Heart right ventricle (tissue), 16 donors: ENCODE data around the gene RBM17. TPM values are rescaled to one million over a fixed set of nuclear protein-coding genes. Genes with fewer than 3 reads are reported as not detected.
"Not testable (repeated sequence)": the region's sequence is repeated elsewhere in the genome, so short reads cannot be mapped to it uniquely, and the experiment has no call there.

Source experiments
- ATAC-seq, 8 donors: fragments of 200-7000 bp; cut with Tn5 transposase; one replicate each; pipeline ENCODE4 v1.9.1; 2020; ENCODE audit warnings: mild to moderate bottlenecking in 8 of 8, moderate library complexity in 8 of 8, moderate number of reproducible peaks in 1 of 8
- DNase-seq, 2 donors: peaks; one replicate each; pipeline ENCODE4 v3.0.0-alpha.2; 2020
- H3K27ac ChIP-seq, 10 donors: fragments of 200-600 bp; sonication (generic) in 2 of 10; one replicate each; pipeline versions ENCODE4 v1.5.0 to v1.8.0; 2020 to 2022; ENCODE audit warnings: mild to moderate bottlenecking in 3 of 10
- H3K27me3 ChIP-seq, 7 donors: fragments of 200-600 bp; one replicate each; pipeline ENCODE4 v1.8.0; 2021 to 2022; ENCODE audit warnings: mild to moderate bottlenecking in 2 of 7
- H3K36me3 ChIP-seq, 9 donors: fragments of 200-600 bp; sonication (generic) in 1 of 9; one replicate each; pipeline versions ENCODE4 v1.5.0 to v1.8.0; 2020 to 2022; ENCODE audit warnings: mild to moderate bottlenecking in 2 of 9
- H3K4me1 ChIP-seq, 9 donors: fragments of 200-600 bp; sonication (generic) in 1 of 9; one replicate each; pipeline versions ENCODE4 v1.5.0 to v1.8.0; 2020 to 2022; ENCODE audit warnings: mild to moderate bottlenecking in 4 of 9
- H3K4me3 ChIP-seq, 10 donors: fragments of 200-600 bp; sonication (generic) in 2 of 10; one replicate each; pipeline versions ENCODE4 v1.5.0 to v1.8.0; 2020 to 2022; ENCODE audit warnings: mild to moderate bottlenecking in 7 of 10, moderate library complexity in 2 of 10
- H3K9me3 ChIP-seq, 11 donors: fragments of 200-600 bp in 10 of 11; sonication (generic) in 2 of 11; one replicate each; pipeline versions ENCODE4 v1.5.0 to v1.8.0; 2013 to 2022; ENCODE audit warnings: mild to moderate bottlenecking in 2 of 11, control low read depth in 1 of 11, moderate library complexity in 1 of 11
- WGBS, 2 donors: extraction: QIAGEN DNeasy Blood & Tissue Kit; methylation state at CpG; one replicate each; pipeline ENCODE4 v1.1.7; 2013; ENCODE audit warnings: inconsistent platforms in 1 of 2; 5-methylcytosine and 5-hydroxymethylcytosine counted together
- intact Hi-C, 10 donors: fragments of 100-400 bp; cut with DNase I; formaldehyde crosslinking; loops; one replicate each; pipeline versions ENCODE4 v1.11.1 to v1.14.2; 2022
- microRNA-seq, 2 donors: library from miRNA; unstranded; fragments of <30 nt; microRNA quantifications; one replicate each; pipeline ENCODE4 v1.2.0, GENCODE V29; 2021
- polyA plus RNA-seq, 2 donors: library from polyadenylated mRNA; stranded (reverse); fragments of 200-250 nt; gene quantifications; one replicate each; pipeline ENCODE4 v1.2.3, GENCODE V29; 2013
- total RNA-seq, 10 donors: library from RNA; stranded (reverse); fragmentation: NEBNext Ultra II Directional in 3 of 10; extraction: Animal tissue kit (Norgen Biotek cat#: 25700) in 3 of 10; gene quantifications; one replicate each; pipeline versions ENCODE4 v1.2.1 to v1.2.4, GENCODE V29; 2021 to 2023
- TF ChIP-seq, protein P1 (sequence below), 9 donors: fragments of 200-600 bp; sonication (generic) in 2 of 9; IDR thresholded peaks; one replicate each; pipeline versions ENCODE4 v1.5.0 to v1.8.0; 2021 to 2022; ENCODE audit warnings: antibody characterized with exemption in 9 of 9, mild to moderate bottlenecking in 5 of 9, moderate library complexity in 1 of 9
- donor health status: Arrhythmogenic right ventricular cardiomyopathy.
- donor health status: ischemic (EF 13 %, LVEDD 7.1; RV severe dilation, severe dysfunction).
- donor health status: healthy with polysubstance abuse.
- donor health status: DM: no; HTN: yes; CAD: no.
- donor health status: DM: no; HTN: no; CAD: no.
- donor health status: ischemic (EF 25% LVEDD 6.9; RV normal size, moderate dysfunction).
- donor health status: ischemic (EF 25% LVEDD 5.7; RV mildly dilated, moderate dysfunction).
- donor health status: healthy.
- donor health status: DM: yes; HTN: yes; CAD: no.
- donor health status: Ischemic cardiomyopathy.
- donor health status: ischemic (EF 35%, LVEDD 5.7; RV mildly dilated, moderate dysfunction).
- donor health status: nonischemic (EF 11% LVEDD 7.7; RV severe dilation, severe dysfunction).
- donor health status: DM: yes; HTN: yes; CAD: no.
- donor health status: PGD.
- donor health status: ischemic (EF 29% LVEDD 5.4; RV normal size, mild dysfunction).
- donor health status: nonischemic (EF 23%, LVEDD 6.1; RV moderate dilation, normal function).

The RBM17 gene
- total and polyA plus RNA-seq, 12 donors: 53.4 to 100 (median 64.0) TPM

- intact Hi-C loops: loop anchor here in 7 of 10 donors (2.0 to 5.0 kb wide), 3 partner anchors 26 to 38 kb away; partner anchors contain the start of gene PFKFB3 (in 6 of the 7)
- Histone ChIP-seq H3K27me3 (no peaks in the 10 kb centered on the region), H3K4me1 (peaks cover 6 to 55% (median 34%) of the 10 kb centered on the region in 9 donors), H3K9me3 (no peaks in the 10 kb centered on the region), H3K4me3 (peak overlapping the region; percentile 27 to 97 (median 82)), H3K27ac (peak overlapping the region; percentile 91 to 98 (median 94)), H3K36me3 (peaks cover 0 to 23% (median 0%) of the 10 kb centered on the region in 9 donors)
- DNase-seq: no peak
- TF ChIP-seq, protein P1, sequence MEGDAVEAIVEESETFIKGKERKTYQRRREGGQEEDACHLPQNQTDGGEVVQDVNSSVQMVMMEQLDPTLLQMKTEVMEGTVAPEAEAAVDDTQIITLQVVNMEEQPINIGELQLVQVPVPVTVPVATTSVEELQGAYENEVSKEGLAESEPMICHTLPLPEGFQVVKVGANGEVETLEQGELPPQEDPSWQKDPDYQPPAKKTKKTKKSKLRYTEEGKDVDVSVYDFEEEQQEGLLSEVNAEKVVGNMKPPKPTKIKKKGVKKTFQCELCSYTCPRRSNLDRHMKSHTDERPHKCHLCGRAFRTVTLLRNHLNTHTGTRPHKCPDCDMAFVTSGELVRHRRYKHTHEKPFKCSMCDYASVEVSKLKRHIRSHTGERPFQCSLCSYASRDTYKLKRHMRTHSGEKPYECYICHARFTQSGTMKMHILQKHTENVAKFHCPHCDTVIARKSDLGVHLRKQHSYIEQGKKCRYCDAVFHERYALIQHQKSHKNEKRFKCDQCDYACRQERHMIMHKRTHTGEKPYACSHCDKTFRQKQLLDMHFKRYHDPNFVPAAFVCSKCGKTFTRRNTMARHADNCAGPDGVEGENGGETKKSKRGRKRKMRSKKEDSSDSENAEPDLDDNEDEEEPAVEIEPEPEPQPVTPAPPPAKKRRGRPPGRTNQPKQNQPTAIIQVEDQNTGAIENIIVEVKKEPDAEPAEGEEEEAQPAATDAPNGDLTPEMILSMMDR (IDR thresholded peaks at IDR 0.05): no peak
- WGBS, 2 donors: 16 to 19% methylated on average over 16 of the region's 16 CpGs
- ATAC-seq: peak in 2 of 8 donors; percentile 0 to 7
Measured at GRCh38 chr10:6164271-6165095, 75.6 kb downstream of the RBM17 start.

DNA sequence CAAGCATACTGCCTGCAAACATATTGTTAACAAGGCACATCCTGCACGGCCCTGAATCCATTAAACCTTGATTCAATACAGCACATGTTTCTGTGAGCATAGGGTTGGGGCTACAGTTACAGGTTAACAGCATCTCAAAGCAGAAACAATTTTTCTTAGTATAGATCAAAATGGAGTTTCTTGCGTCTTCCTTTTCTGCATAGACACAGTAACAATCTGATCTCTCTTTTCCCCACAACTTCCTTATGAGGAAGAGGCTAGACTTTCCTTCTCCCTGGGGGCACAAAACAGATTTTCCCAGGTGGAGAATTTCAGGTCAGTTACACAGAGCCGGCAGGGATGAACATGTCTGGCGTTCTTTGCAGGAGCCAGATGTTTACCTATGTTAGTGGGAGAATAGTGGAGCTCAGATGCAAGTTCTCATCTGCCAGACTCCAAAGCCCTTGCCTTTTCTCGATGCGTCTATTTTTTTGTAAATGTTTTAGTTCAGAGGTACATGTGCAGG lies 76.4 kb downstream of the RBM17 start:
- ATAC-seq: no peak
- Histone ChIP-seq H3K4me3 (peak overlapping the region in 1 of 10 donors; percentile 88), H3K27ac (peak overlapping the region in 7 of 10 donors; percentile 4 to 98 (median 95)), H3K36me3 (peaks cover 0 to 23% (median 0%) of the 10 kb centered on the region in 9 donors), H3K27me3 (no peaks in the 10 kb centered on the region), H3K4me1 (peaks cover 6 to 63% (median 39%) of the 10 kb centered on the region in 9 donors), H3K9me3 (no peaks in the 10 kb centered on the region)
- WGBS, 2 donors: 41 to 46% methylated on average over 6 of the region's 6 CpGs
- DNase-seq: no peak
- TF ChIP-seq, protein P1 (IDR thresholded peaks at IDR 0.05): no peak
- intact Hi-C loops: loop anchor here in 3 of 10 donors (2.0 to 5.0 kb wide), 3 partner anchors 26 to 38 kb away; partner anchors contain the start of gene PFKFB3 (in 2 of the 3)

DNA sequence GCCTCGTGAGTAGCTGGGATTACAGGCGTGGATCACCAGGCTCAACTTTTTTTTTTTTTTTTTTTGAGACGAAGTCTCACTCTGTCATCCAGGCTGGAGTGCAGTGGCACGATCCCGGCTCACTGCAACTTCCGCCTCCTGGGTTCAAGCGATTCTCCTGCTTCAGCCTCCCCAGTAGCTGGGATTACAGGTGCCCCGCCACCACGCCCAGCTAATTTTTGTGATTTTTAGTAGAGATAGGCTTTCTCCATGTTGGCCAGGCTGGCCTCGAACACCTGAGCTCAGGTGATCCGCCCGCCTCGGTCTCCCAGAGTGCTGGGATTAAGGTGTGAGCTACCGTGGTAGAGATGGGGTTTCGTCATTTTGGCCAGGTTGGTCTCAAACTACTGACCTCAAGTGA lies 77.1 kb downstream of the RBM17 start:
- H3K36me3 ChIP-seq: peaks cover 0 to 23% (median 0%) of the 10 kb centered on the region in 9 donors
- whole genome bisulfite sequencing, 2 donors: 91 to 92% methylated on average over 14 to 15 of the region's 15 CpGs
- H3K9me3 ChIP-seq, ATAC-seq, H3K27me3 ChIP-seq, DNase-seq, H3K4me3 ChIP-seq: not testable (repeated sequence)
- intact Hi-C loops: loop anchor here in 3 of 10 donors (2.0 to 5.0 kb wide), 3 partner anchors 27 to 37 kb away; partner anchors contain the start of gene PFKFB3 (in 2 of the 3)
- peaks cover 6 to 69% (median 46%) of the 10 kb centered on the region in 9 donors for H3K4me1 ChIP-seq
- peak overlapping the region in 1 of 10 donors; percentile 98 for H3K27ac ChIP-seq

Small RNA genes within 50 kb of the gene (microRNA-seq; reads per million reads assigned to microRNA genes)
- gene MIR3155A (0 reads per million in 2 donors), gene MIR3155B (0 reads per million in 2 donors)

Other genes starting within 250 kb of the RBM17 start
- gene ANKRD16, start 199.1 kb upstream of the RBM17 start, total RNA-seq: 1 to 10 TPM; 2.2 to 3.9 (median 3.4) TPM
- gene ANKRD16, start 199.1 kb upstream of the RBM17 start, polyA plus RNA-seq: 1 to 10 TPM; 3.0 to 3.8 TPM
- gene FBH1, start 198.8 kb upstream of the RBM17 start, total RNA-seq: 100 to 1,000 TPM in 1 of 10 donors, 10 to 100 TPM in 9; 57.8 to 134 (median 76.0) TPM
- 10 to 100 TPM; 59.1 to 91.9 TPM for gene FBH1, start 198.8 kb upstream of the RBM17 start, polyA plus RNA-seq
- gene IL15RA, start 111.5 kb upstream of the RBM17 start, total RNA-seq: 10 to 100 TPM in 3 of 10 donors, 1 to 10 TPM in 7; 3.5 to 21.0 (median 5.6) TPM
- gene IL15RA, start 111.5 kb upstream of the RBM17 start, polyA plus RNA-seq: 10 to 100 TPM; 11.7 to 18.7 TPM
- 1 to 10 TPM in 5 of 10 donors, under 1 TPM in 5; 0.19 to 9.1 (median 1.0) TPM for gene IL2RA, start 26.7 kb upstream of the RBM17 start, total RNA-seq
- under 1 TPM; 0.36 to 0.73 TPM for gene IL2RA, start 26.7 kb upstream of the RBM17 start, polyA plus RNA-seq
- gene PFKFB3, start 113.9 kb downstream of the RBM17 start, total RNA-seq: 10 to 100 TPM in 9 of 10 donors, 1 to 10 TPM in 1; 7.6 to 77.3 (median 16.3) TPM
- 10 to 100 TPM in 1 of 2 donors, 1 to 10 TPM in 1; 5.5 to 10.6 TPM for gene PFKFB3, start 113.9 kb downstream of the RBM17 start, polyA plus RNA-seq